HCT116 (cell line): ENCODE measurements around the gene FTO.

ENCODE experiments used
- ELF1 ChIP-seq: IDR thresholded peaks from 2 replicates; pipeline ENCODE4 v1.6.1; 2012; ENCODE audit warnings: low read depth, borderline replicate concordance
- EZH2 ChIP-seq: fragments of 200-600 bp; sonication (generic); IDR thresholded peaks from 2 replicates; pipeline ENCODE4 v1.6.1; 2017; ENCODE audit warnings: antibody characterized with exemption, mixed run types
- MAX ChIP-seq: IDR thresholded peaks from 2 replicates; pipeline ENCODE4 v1.6.1; 2012
- SP1 ChIP-seq: IDR thresholded peaks from 2 replicates; pipeline ENCODE4 v1.6.1; 2012; ENCODE audit warnings: low read depth
- ZBTB33 ChIP-seq: IDR thresholded peaks from 2 replicates; pipeline ENCODE4 v1.6.1; 2011; ENCODE audit warnings: mild to moderate bottlenecking, low read length, moderate library complexity; ENCODE audit not compliant: insufficient replicate concordance; ENCODE audit errors: extremely low read depth

DNA sequence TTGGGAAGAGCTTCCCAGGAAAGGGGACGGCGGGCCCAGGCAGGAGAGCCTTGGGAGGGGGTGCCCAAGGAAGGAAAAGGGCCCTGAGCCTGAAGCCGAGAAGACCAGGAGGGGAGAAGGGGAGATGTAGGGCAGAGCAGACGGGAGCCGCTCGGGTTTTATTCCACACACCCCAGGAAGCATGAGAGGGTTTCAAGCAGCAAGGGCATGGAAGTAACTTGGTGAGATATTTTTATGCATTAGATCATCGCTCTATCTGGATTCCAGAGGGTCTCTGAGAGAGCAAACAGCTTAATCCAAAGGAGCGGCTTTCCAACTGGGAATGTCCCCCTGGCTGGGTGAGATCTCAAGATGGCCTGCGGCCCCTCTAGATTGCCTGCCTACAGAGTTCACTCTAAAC is 411.6 kb downstream of the FTO start:
- TF ChIP-seq MAX (no peak), ZBTB33 (no peak), ELF1 (no peak), SP1 (no peak), EZH2 (no peak)
